Neural cell (in vitro differentiated cells): ENCODE results near the gene MS4A6E. TPM values are rescaled to one million over a fixed set of nuclear protein-coding genes. Genes with fewer than 3 reads are reported as not detected.
A peak's percentile ranks its signal among the peaks of the same experiment; 100 is the strongest.

Source experiments
- H2AFZ ChIP-seq: fragments of 200-600, 300-800 bp; sonication (generic), shearing (Covaris generic); 2 replicates; pipeline ENCODE4 v1.6.0; 2014; ENCODE audit warnings: low read depth, mild to moderate bottlenecking, antibody characterized with exemption, low read length, moderate library complexity
- H3F3A ChIP-seq: fragments of 200-600 bp; shearing (Covaris generic); 2 replicates; pipeline ENCODE4 v1.6.1; 2016; ENCODE audit warnings: mild to moderate bottlenecking, moderate library complexity, mixed read lengths, antibody characterized with exemption, low read length; ENCODE audit not compliant: insufficient read depth, poor library complexity, severe bottlenecking
- H3K27ac ChIP-seq: fragments of 200-600, 300-800 bp; sonication (generic), shearing (Covaris generic); 2 replicates; pipeline ENCODE4 v1.5.1; 2014; ENCODE audit warnings: mild to moderate bottlenecking, low read length, moderate library complexity
- H3K27me3 ChIP-seq: fragments of 300-800, 200-600 bp; sonication (generic), shearing (Covaris generic); 2 replicates; pipeline ENCODE4 v1.6.0; 2014; ENCODE audit warnings: mild to moderate bottlenecking, low read depth, low read length, moderate library complexity; ENCODE audit not compliant: insufficient read depth
- H3K36me3 ChIP-seq: fragments of 300-800, 200-600 bp; sonication (generic), shearing (Covaris generic); 2 replicates; pipeline ENCODE4 v1.5.1; 2014; ENCODE audit warnings: mild to moderate bottlenecking, antibody characterized with exemption, low read length, moderate library complexity; ENCODE audit not compliant: insufficient read depth
- H3K4me2 ChIP-seq: fragments of 300-800, 200-600 bp; sonication (generic), shearing (Covaris generic); 2 replicates; pipeline ENCODE4 v1.6.0; 2014; ENCODE audit warnings: mild to moderate bottlenecking, low read length
- H3K4me3 ChIP-seq: fragments of 300-800, 200-600 bp; sonication (generic), shearing (Covaris generic); 2 replicates; pipeline ENCODE4 v1.5.1; 2014; ENCODE audit warnings: mild to moderate bottlenecking, low read length, moderate library complexity
- H3K79me2 ChIP-seq: fragments of 200-600 bp; shearing (Covaris generic); replicated peaks from 2 replicates; pipeline ENCODE4 v1.6.0; 2014; ENCODE audit warnings: mild to moderate bottlenecking, low read length, moderate library complexity; ENCODE audit not compliant: insufficient read depth
- H3K9ac ChIP-seq: fragments of 300-800, 200-600 bp; sonication (generic), shearing (Covaris generic); 2 replicates; pipeline ENCODE4 v1.6.1; 2016; ENCODE audit warnings: mild to moderate bottlenecking, low read length, mixed read lengths
- H3K9me2 ChIP-seq: fragments of 200-600 bp; shearing (Covaris generic); 2 replicates; pipeline ENCODE4 v1.6.1; 2016; ENCODE audit warnings: mild to moderate bottlenecking, low read length, mixed read lengths; ENCODE audit not compliant: insufficient read depth
- H3K9me3 ChIP-seq: fragments of 200-600, 300-800 bp; sonication (generic), shearing (Covaris generic); 2 replicates; pipeline ENCODE4 v1.6.1; 2016; ENCODE audit warnings: mild to moderate bottlenecking, mixed run types, low read length, moderate library complexity, mixed read lengths
- H4K20me1 ChIP-seq: fragments of 200-600 bp; shearing (Covaris generic); 2 replicates; pipeline ENCODE4 v1.6.1; 2016; ENCODE audit warnings: mild to moderate bottlenecking, mixed run types; ENCODE audit not compliant: insufficient read depth
- CTCF ChIP-seq: fragments of 450-650 bp; IDR thresholded peaks from 2 replicates; pipeline ENCODE4 v1.5.1; 2014; ENCODE audit warnings: antibody characterized with exemption, mild to moderate bottlenecking, moderate library complexity; ENCODE audit not compliant: poor library complexity, severe bottlenecking
- MXI1 ChIP-seq: fragments of 450-650 bp; conservative IDR thresholded peaks from 2 replicates; pipeline ENCODE4 v1.6.1; 2014; ENCODE audit warnings: antibody characterized with exemption, mild to moderate bottlenecking; ENCODE audit not compliant: poor library complexity, severe bottlenecking
- POLR2AphosphoS5 ChIP-seq: IDR thresholded peaks from 2 replicates; pipeline ENCODE4 v1.6.1; 2012
- RAD21 ChIP-seq: fragments of 450-650 bp; conservative IDR thresholded peaks from 2 replicates; pipeline ENCODE4 v1.6.1; 2014; ENCODE audit warnings: antibody characterized with exemption, mild to moderate bottlenecking, moderate library complexity
- SMC3 ChIP-seq: fragments of 450-650 bp; conservative IDR thresholded peaks from 2 replicates; pipeline ENCODE4 v1.6.1; 2014; ENCODE audit warnings: antibody characterized with exemption, mild to moderate bottlenecking, moderate library complexity; ENCODE audit not compliant: poor library complexity
- TAF1 ChIP-seq: IDR thresholded peaks from 2 replicates; pipeline ENCODE4 v1.6.1; 2012; ENCODE audit warnings: low read depth
- polyA plus RNA-seq: library from polyadenylated mRNA; depleted of rRNA; stranded (reverse); fragments of >200 nt; gene quantifications from 2 replicates; pipeline ENCODE4 v1.2.3, GENCODE V29; 2014
- TF ChIP-seq, protein P1 (sequence below): IDR thresholded peaks from 2 replicates; pipeline ENCODE4 v1.6.1; 2012; ENCODE audit warnings: borderline replicate concordance

MS4A6E gene
- polyA plus RNA-seq, 1 donor from 2014 or later: not detected

- Histone ChIP-seq H3F3A (no peaks in the 10 kb centered on the region), H3K27me3 (no peaks in the 10 kb centered on the region), H3K9me2 (no peaks in the 10 kb centered on the region), H3K79me2 (no peaks in the 10 kb centered on the region), H2AFZ (no peak overlapping the region), H3K27ac (no peak overlapping the region), H3K4me3 (no peak overlapping the region), H3K9ac (no peak overlapping the region), H3K36me3 (no peaks in the 10 kb centered on the region), H3K4me2 (no peak overlapping the region), H4K20me1 (no peaks in the 10 kb centered on the region), H3K9me3 (no peaks in the 10 kb centered on the region)
- TF ChIP-seq MXI1: no peak
- no peak for TF ChIP-seq TAF1
- peak; percentile 61 for TF ChIP-seq CTCF
- peak; percentile 39 for TF ChIP-seq SMC3
- TF ChIP-seq, protein P1, sequence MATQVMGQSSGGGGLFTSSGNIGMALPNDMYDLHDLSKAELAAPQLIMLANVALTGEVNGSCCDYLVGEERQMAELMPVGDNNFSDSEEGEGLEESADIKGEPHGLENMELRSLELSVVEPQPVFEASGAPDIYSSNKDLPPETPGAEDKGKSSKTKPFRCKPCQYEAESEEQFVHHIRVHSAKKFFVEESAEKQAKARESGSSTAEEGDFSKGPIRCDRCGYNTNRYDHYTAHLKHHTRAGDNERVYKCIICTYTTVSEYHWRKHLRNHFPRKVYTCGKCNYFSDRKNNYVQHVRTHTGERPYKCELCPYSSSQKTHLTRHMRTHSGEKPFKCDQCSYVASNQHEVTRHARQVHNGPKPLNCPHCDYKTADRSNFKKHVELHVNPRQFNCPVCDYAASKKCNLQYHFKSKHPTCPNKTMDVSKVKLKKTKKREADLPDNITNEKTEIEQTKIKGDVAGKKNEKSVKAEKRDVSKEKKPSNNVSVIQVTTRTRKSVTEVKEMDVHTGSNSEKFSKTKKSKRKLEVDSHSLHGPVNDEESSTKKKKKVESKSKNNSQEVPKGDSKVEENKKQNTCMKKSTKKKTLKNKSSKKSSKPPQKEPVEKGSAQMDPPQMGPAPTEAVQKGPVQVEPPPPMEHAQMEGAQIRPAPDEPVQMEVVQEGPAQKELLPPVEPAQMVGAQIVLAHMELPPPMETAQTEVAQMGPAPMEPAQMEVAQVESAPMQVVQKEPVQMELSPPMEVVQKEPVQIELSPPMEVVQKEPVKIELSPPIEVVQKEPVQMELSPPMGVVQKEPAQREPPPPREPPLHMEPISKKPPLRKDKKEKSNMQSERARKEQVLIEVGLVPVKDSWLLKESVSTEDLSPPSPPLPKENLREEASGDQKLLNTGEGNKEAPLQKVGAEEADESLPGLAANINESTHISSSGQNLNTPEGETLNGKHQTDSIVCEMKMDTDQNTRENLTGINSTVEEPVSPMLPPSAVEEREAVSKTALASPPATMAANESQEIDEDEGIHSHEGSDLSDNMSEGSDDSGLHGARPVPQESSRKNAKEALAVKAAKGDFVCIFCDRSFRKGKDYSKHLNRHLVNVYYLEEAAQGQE: no peak
Measured at GRCh38 chr11:60334005-60334620, 7.1 kb downstream of the MS4A6E start.

- H3K27me3 ChIP-seq: no peaks in the 10 kb centered on the region
- H2AFZ ChIP-seq: no peak overlapping the region
- no peak overlapping the region for H3K4me2 ChIP-seq
- H3K79me2 ChIP-seq: no peaks in the 10 kb centered on the region
- no peaks in the 10 kb centered on the region for H3K36me3 ChIP-seq
- H3F3A ChIP-seq: no peaks in the 10 kb centered on the region
- no peaks in the 10 kb centered on the region for H4K20me1 ChIP-seq
- H3K9me3 ChIP-seq: no peaks in the 10 kb centered on the region
- H3K9me2 ChIP-seq: no peaks in the 10 kb centered on the region
- H3K27ac ChIP-seq: no peak overlapping the region
- H3K4me3 ChIP-seq: no peak overlapping the region
- no peak overlapping the region for H3K9ac ChIP-seq
- TF ChIP-seq MXI1 (no peak), RAD21 (no peak), POLR2AphosphoS5 (no peak), TAF1 (no peak)
- TF ChIP-seq, protein P1: no peak
Measured at GRCh38 chr11:60336767-60337391, 9.8 kb downstream of the MS4A6E start.
